Measurements from ENCODE around the gene PARD3B. TPM values are rescaled to one million over a fixed set of nuclear protein-coding genes. Genes with fewer than 3 reads are reported as not detected.
A peak's percentile ranks its signal among the peaks of the same experiment; 100 is the strongest.

The PARD3B gene
- total and polyA plus RNA-seq, 7 donors, result 0.42 to 6.0 (median 4.8) TPM

- no peaks in the 10 kb centered on the region for H3K36me3 ChIP-seq (ENCODE audit: insufficient read depth in 1 of 2, low read depth in 1 of 2)
- intact Hi-C loops (cut with DNase I), result loop anchor here (10.0 kb wide), 2 partner anchors 169 to 539 kb away; no protein-coding TSS in a partner anchor
- peaks cover 18% of the 10 kb centered on the region for H3K4me1 ChIP-seq
- no peak for TF ChIP-seq CTCF (IDR thresholded peaks at IDR 0.05)
- H3K4me3 ChIP-seq, result no peak overlapping the region
- no peak overlapping the region for H3K27ac ChIP-seq
- WGBS, 3 donors, result 97 to 98% (median 97%) methylated on average over 4 of the region's 4 CpGs
- ATAC-seq (no peak), DNase-seq (no peak)
- H3K27me3 ChIP-seq (ENCODE audit: insufficient read depth in 3 of 3, low read length in 2 of 3), result no peaks in the 10 kb centered on the region
- H3K9me3 ChIP-seq, result no peaks in the 10 kb centered on the region
Observed at GRCh38 chr2:204863336-204863735, 318.1 kb downstream of the PARD3B start.

GRCh38 chr2:204869132-204869823, 324.0 kb downstream of the PARD3B start:
- peaks cover 24% of the 10 kb centered on the region for H3K4me1 ChIP-seq
- no peak overlapping the region for H3K27ac ChIP-seq
- TF ChIP-seq CTCF (IDR thresholded peaks at IDR 0.05), result no peak
- no peak for DNase-seq
- peak in 3 of 4 donors; percentile 56 to 92 (median 68) for ATAC-seq
- no peaks in the 10 kb centered on the region for H3K36me3 ChIP-seq (ENCODE audit: insufficient read depth in 1 of 2, low read depth in 1 of 2)
- intact Hi-C loops (cut with DNase I), result loop anchor here (10.0 kb wide), 2 partner anchors 174 to 544 kb away; no protein-coding TSS in a partner anchor
- WGBS, 3 donors, result 14 to 47% (median 23%) methylated on average over 3 of the region's 3 CpGs
- H3K9me3 ChIP-seq, result no peaks in the 10 kb centered on the region
- no peaks in the 10 kb centered on the region for H3K27me3 ChIP-seq (ENCODE audit: insufficient read depth in 3 of 3, low read length in 2 of 3)
- no peak overlapping the region for H3K4me3 ChIP-seq

- peaks cover 24% of the 10 kb centered on the region for H3K4me1 ChIP-seq
- no peak overlapping the region for H3K4me3 ChIP-seq
- TF ChIP-seq CTCF (IDR thresholded peaks at IDR 0.05), result no peak
- WGBS, 3 donors, result 62 to 67% (median 67%) methylated on average over 2 of the region's 2 CpGs
- no peak for DNase-seq
- no peaks in the 10 kb centered on the region for H3K9me3 ChIP-seq
- H3K27me3 ChIP-seq (ENCODE audit: insufficient read depth in 3 of 3, low read length in 2 of 3), result no peaks in the 10 kb centered on the region
- peak in 1 of 4 donors; percentile 13 for ATAC-seq
- intact Hi-C loops (cut with DNase I), result loop anchor here in 1 of 2 donors (10.0 kb wide), 1 partner anchor 805 kb away; no protein-coding TSS in a partner anchor
- H3K36me3 ChIP-seq (ENCODE audit: insufficient read depth in 1 of 2, low read depth in 1 of 2), result no peaks in the 10 kb centered on the region
- no peak overlapping the region for H3K27ac ChIP-seq
Observed at GRCh38 chr2:204870053-204870452, 324.8 kb downstream of the PARD3B start.

- no peak for ATAC-seq
- H3K4me1 ChIP-seq, result peaks cover 24% of the 10 kb centered on the region
- H3K27ac ChIP-seq, result no peak overlapping the region
Observed at GRCh38 chr2:204871231-204871953, 326.1 kb downstream of the PARD3B start.

More at GRCh38 chr2:204871231-204871953, 326.1 kb downstream of the PARD3B start:
- intact Hi-C loops (cut with DNase I), result loop anchor here in 1 of 2 donors (10.0 kb wide), 1 partner anchor 803 kb away; no protein-coding TSS in a partner anchor
- no peak for DNase-seq
- 77% methylated on average over 1 of the region's 1 CpG for WGBS, 3 donors
- Histone ChIP-seq H3K4me3 (no peak overlapping the region), H3K27me3 (ENCODE audit: insufficient read depth in 3 of 3, low read length in 2 of 3) (no peaks in the 10 kb centered on the region), H3K9me3 (no peaks in the 10 kb centered on the region), H3K36me3 (ENCODE audit: insufficient read depth in 1 of 2, low read depth in 1 of 2) (no peaks in the 10 kb centered on the region)
- peak; percentile 24 for TF ChIP-seq CTCF (IDR thresholded peaks at IDR 0.05)
